GM12878 (cell line): ENCODE measurements around the gene PAQR9. TPM values are rescaled to one million over a fixed set of nuclear protein-coding genes. Genes with fewer than 3 reads are reported as not detected.

Experiments used
- polyA plus RNA-seq, 11 experiments: library from polyadenylated mRNA; depleted of rRNA in 4 of 11; unstranded in 6 of 11; stranded (reverse) in 5 of 11; fragments of >200 nt; fragmentation: Nextera tagmentation in 4 of 11; fragmentation: Illumina TruSeq in 1 of 11; extraction: Ambion mirVana in 4 of 11; extraction: Trizol in 1 of 11; gene quantifications; 1 replicate in 1 of 11; 2 replicates in 10 of 11; pipeline versions ENCODE4 v1.2.1 to v1.2.3, GENCODE V29; 2011 to 2016; ENCODE audit warnings: inconsistent platforms in 2 of 11, missing spikeins in 2 of 11, low read depth in 1 of 11
- small RNA-seq: library from RNA; depleted of rRNA; stranded (forward); fragments of <200 nt; gene quantifications from one replicate; pipeline ENCODE3, GENCODE V24; 2014
- total RNA-seq, 4 experiments: library from RNA; depleted of rRNA in 3 of 4; stranded (reverse); fragments of >200 nt in 3 of 4; fragmentation: Illumina TruSeq in 1 of 4; extraction: Trizol in 1 of 4; gene quantifications; 2 replicates each; pipeline versions ENCODE4 v1.2.1 to v1.2.3, GENCODE V29; 2013 to 2021

Gene PAQR9
- total and polyA plus RNA-seq, 10 of the 15 experiments (the other 5 are each of a cell fraction or from before 2014, with no cell fraction given): not detected

Small RNA genes lying within 50 kb of the gene (small RNA-seq; reads per million reads assigned to genes)
- not detected for gene AC021074.2

Other genes with a start within 250 kb of the PAQR9 start
- gene TRPC1, start 239.6 kb downstream of the PAQR9 start, total RNA-seq (2014; rRNA removed): 0.17 and 0.71 TPM in 2 replicates
- 0.18 and 0.28 TPM in 2 replicates for gene TRPC1, start 239.6 kb downstream of the PAQR9 start, total RNA-seq (2014; rRNA removed; fragmentation: Illumina TruSeq; extraction: Trizol)
- gene TRPC1, start 239.6 kb downstream of the PAQR9 start, total RNA-seq (2021): 0.26 and 0.35 TPM in 2 replicates
- 2.9 and 6.0 TPM in 2 replicates for gene TRPC1, start 239.6 kb downstream of the PAQR9 start, polyA plus RNA-seq (2011; rRNA removed)
- 0.12 and 0.27 TPM in 2 replicates for gene TRPC1, start 239.6 kb downstream of the PAQR9 start, polyA plus RNA-seq (2014; fragmentation: Illumina TruSeq; extraction: Trizol)
- under 1 TPM; 0.05 TPM for gene TRPC1, start 239.6 kb downstream of the PAQR9 start, polyA plus RNA-seq (2014; fragmentation: Nextera tagmentation; extraction: Ambion mirVana)
- gene TRPC1, start 239.6 kb downstream of the PAQR9 start, polyA plus RNA-seq (2014; rRNA removed): 0.15 and 0.97 TPM in 2 replicates
- under 1 TPM; 0.11 to 0.34 TPM for gene TRPC1, start 239.6 kb downstream of the PAQR9 start, polyA plus RNA-seq (2016; fragmentation: Nextera tagmentation; extraction: Ambion mirVana)
- gene PCOLCE2, start 74.6 kb downstream of the PAQR9 start, total RNA-seq (2014; rRNA removed): 0.11 and 0.49 TPM in 2 replicates
- gene PCOLCE2, start 74.6 kb downstream of the PAQR9 start, total RNA-seq (2014; rRNA removed; fragmentation: Illumina TruSeq; extraction: Trizol): 0.23 and 0.40 TPM in 2 replicates
- 0.41 and 1.1 TPM in 2 replicates for gene PCOLCE2, start 74.6 kb downstream of the PAQR9 start, total RNA-seq (2021)
- gene PCOLCE2, start 74.6 kb downstream of the PAQR9 start, polyA plus RNA-seq (2011; rRNA removed): 7.6 and 11.9 TPM in 2 replicates
- 0.34 and 0.60 TPM in 2 replicates for gene PCOLCE2, start 74.6 kb downstream of the PAQR9 start, polyA plus RNA-seq (2014; fragmentation: Illumina TruSeq; extraction: Trizol)
- under 1 TPM; 0.20 to 0.31 TPM for gene PCOLCE2, start 74.6 kb downstream of the PAQR9 start, polyA plus RNA-seq (2014; fragmentation: Nextera tagmentation; extraction: Ambion mirVana)
- 0.27 and 0.78 TPM in 2 replicates for gene PCOLCE2, start 74.6 kb downstream of the PAQR9 start, polyA plus RNA-seq (2014; rRNA removed)
- gene PCOLCE2, start 74.6 kb downstream of the PAQR9 start, polyA plus RNA-seq (2016; fragmentation: Nextera tagmentation; extraction: Ambion mirVana): under 1 TPM; 0.40 to 0.76 TPM
- 104 and 128 TPM in 2 replicates for gene U2SURP, start 37.9 kb upstream of the PAQR9 start, total RNA-seq (2014; rRNA removed)
- gene U2SURP, start 37.9 kb upstream of the PAQR9 start, total RNA-seq (2014; rRNA removed; fragmentation: Illumina TruSeq; extraction: Trizol): 187 and 192 TPM in 2 replicates
- 143 and 144 TPM in 2 replicates for gene U2SURP, start 37.9 kb upstream of the PAQR9 start, total RNA-seq (2021)
- gene U2SURP, start 37.9 kb upstream of the PAQR9 start, polyA plus RNA-seq (2011; rRNA removed): 117 and 205 TPM in 2 replicates
- 154 and 191 TPM in 2 replicates for gene U2SURP, start 37.9 kb upstream of the PAQR9 start, polyA plus RNA-seq (2014; fragmentation: Illumina TruSeq; extraction: Trizol)
- gene U2SURP, start 37.9 kb upstream of the PAQR9 start, polyA plus RNA-seq (2014; fragmentation: Nextera tagmentation; extraction: Ambion mirVana): 100 to 1,000 TPM; 146 to 277 TPM
- 64.6 and 76.3 TPM in 2 replicates for gene U2SURP, start 37.9 kb upstream of the PAQR9 start, polyA plus RNA-seq (2014; rRNA removed)
- gene U2SURP, start 37.9 kb upstream of the PAQR9 start, polyA plus RNA-seq (2016; fragmentation: Nextera tagmentation; extraction: Ambion mirVana): 100 to 1,000 TPM; 154 to 168 TPM
- 9.8 and 12.8 TPM in 2 replicates for gene CHST2, start 156.1 kb upstream of the PAQR9 start, total RNA-seq (2014; rRNA removed)
- 9.2 TPM in 2 replicates for gene CHST2, start 156.1 kb upstream of the PAQR9 start, total RNA-seq (2014; rRNA removed; fragmentation: Illumina TruSeq; extraction: Trizol)
- gene CHST2, start 156.1 kb upstream of the PAQR9 start, total RNA-seq (2021): 37.1 and 37.2 TPM in 2 replicates
- gene CHST2, start 156.1 kb upstream of the PAQR9 start, polyA plus RNA-seq (2011; rRNA removed): 1.5 and 1.6 TPM in 2 replicates
- 8.4 and 9.3 TPM in 2 replicates for gene CHST2, start 156.1 kb upstream of the PAQR9 start, polyA plus RNA-seq (2014; fragmentation: Illumina TruSeq; extraction: Trizol)
- 1 to 10 TPM; 2.3 to 5.6 TPM for gene CHST2, start 156.1 kb upstream of the PAQR9 start, polyA plus RNA-seq (2014; fragmentation: Nextera tagmentation; extraction: Ambion mirVana)
- 21.8 and 25.7 TPM in 2 replicates for gene CHST2, start 156.1 kb upstream of the PAQR9 start, polyA plus RNA-seq (2014; rRNA removed)
- 1 to 10 TPM; 4.3 to 8.3 TPM for gene CHST2, start 156.1 kb upstream of the PAQR9 start, polyA plus RNA-seq (2016; fragmentation: Nextera tagmentation; extraction: Ambion mirVana)